Liver (tissue), 9 donors: ENCODE data around the gene KCNQ4. TPM values are rescaled to one million over a fixed set of nuclear protein-coding genes. Genes with fewer than 3 reads are reported as not detected.

Experiments
- DNase-seq: peaks from one replicate; pipeline ENCODE4 v3.0.0-alpha.2; 2017; ENCODE audit warnings: low spot score
- H3K27ac ChIP-seq, 2 donors: one replicate each; pipeline ENCODE4 v1.7.0; 2013; ENCODE audit warnings: inconsistent platforms in 2 of 2, low read length in 2 of 2, control low read depth in 1 of 2, low read depth in 1 of 2, mild to moderate bottlenecking in 1 of 2
- H3K27me3 ChIP-seq, 4 donors: one replicate each; pipeline versions ENCODE4 v1.6.1 to v1.7.0; 2013; ENCODE audit warnings: low read length in 3 of 4, inconsistent platforms in 1 of 4, mild to moderate bottlenecking in 1 of 4, moderate library complexity in 1 of 4; ENCODE audit not compliant: control insufficient read depth in 4 of 4, insufficient read depth in 4 of 4
- H3K36me3 ChIP-seq, 4 donors: one replicate each; pipeline versions ENCODE4 v1.6.1 to v1.7.0; 2013; ENCODE audit warnings: low read length in 3 of 4, mild to moderate bottlenecking in 3 of 4, low read depth in 1 of 4, moderate library complexity in 1 of 4; ENCODE audit not compliant: control insufficient read depth in 4 of 4, insufficient read depth in 3 of 4
- H3K4me1 ChIP-seq, 4 donors: one replicate each; pipeline versions ENCODE4 v1.6.1 to v1.7.0; 2013; ENCODE audit warnings: low read length in 3 of 4, mild to moderate bottlenecking in 3 of 4, moderate library complexity in 1 of 4; ENCODE audit not compliant: control insufficient read depth in 4 of 4, insufficient read depth in 4 of 4
- H3K4me3 ChIP-seq, 3 donors: one replicate each; pipeline versions ENCODE4 v1.6.1 to v1.7.0; 2013; ENCODE audit warnings: low read length in 3 of 3, control low read depth in 1 of 3, low read depth in 1 of 3, mild to moderate bottlenecking in 1 of 3
- H3K9ac ChIP-seq, 2 donors: one replicate each; pipeline ENCODE4 v1.7.0; 2013; ENCODE audit warnings: low read length in 2 of 2, mild to moderate bottlenecking in 2 of 2, moderate library complexity in 2 of 2, control low read depth in 1 of 2, low read depth in 1 of 2
- H3K9me3 ChIP-seq, 4 donors: one replicate each; pipeline versions ENCODE4 v1.6.1 to v1.7.0; 2013; ENCODE audit warnings: low read length in 3 of 4; ENCODE audit not compliant: control insufficient read depth in 4 of 4
- CTCF ChIP-seq: fragments of 150-350 bp; IDR thresholded peaks from 2 replicates; pipeline ENCODE4 v1.5.1; 2017; ENCODE audit warnings: improper control_type of control experiment, low read depth, low read length; ENCODE audit not compliant: missing input control
- EGR1 ChIP-seq, 2 donors: IDR thresholded peaks; 2 replicates each; pipeline ENCODE4 v1.6.1; 2016 to 2018; ENCODE audit warnings: antibody characterized with exemption in 2 of 2, low read depth in 2 of 2
- FOXA1 ChIP-seq: IDR thresholded peaks from 2 replicates; pipeline ENCODE4 v1.6.1; 2016; ENCODE audit warnings: antibody characterized with exemption
- FOXA2 ChIP-seq: IDR thresholded peaks from 2 replicates; pipeline ENCODE4 v1.6.1; 2016; ENCODE audit warnings: antibody characterized with exemption
- GABPA ChIP-seq, 2 donors: IDR thresholded peaks in 1 of 2; conservative IDR thresholded peaks in 1 of 2; 2 replicates each; pipeline ENCODE4 v1.6.1; 2016; ENCODE audit warnings: antibody characterized with exemption in 2 of 2, mild to moderate bottlenecking in 1 of 2, moderate library complexity in 1 of 2
- HNF4G ChIP-seq: IDR thresholded peaks from 2 replicates; pipeline ENCODE4 v1.6.1; 2016; ENCODE audit warnings: antibody characterized with exemption
- JUND ChIP-seq, 2 donors: IDR thresholded peaks; 2 replicates each; pipeline ENCODE4 v1.6.1; 2016; ENCODE audit warnings: antibody characterized with exemption in 2 of 2
- RAD21 ChIP-seq, 2 donors: IDR thresholded peaks; 2 replicates each; pipeline ENCODE4 v1.6.1; 2016; ENCODE audit warnings: antibody characterized with exemption in 2 of 2, mild to moderate bottlenecking in 2 of 2
- REST ChIP-seq: IDR thresholded peaks from 2 replicates; pipeline ENCODE4 v1.6.1; 2016; ENCODE audit warnings: antibody characterized with exemption, mild to moderate bottlenecking
- RXRA ChIP-seq, 2 donors: IDR thresholded peaks; 2 replicates each; pipeline ENCODE4 v1.6.1; 2017 to 2018; ENCODE audit warnings: antibody characterized with exemption in 2 of 2, mild to moderate bottlenecking in 1 of 2
- SP1 ChIP-seq: IDR thresholded peaks from 2 replicates; pipeline ENCODE4 v1.6.1; 2018; ENCODE audit warnings: antibody characterized with exemption, mild to moderate bottlenecking
- TAF1 ChIP-seq: conservative IDR thresholded peaks from 2 replicates; pipeline ENCODE4 v1.6.1; 2016; ENCODE audit warnings: antibody characterized with exemption, mild to moderate bottlenecking
- WGBS: extraction: QIAGEN DNeasy Blood & Tissue Kit; methylation state at CpG from one replicate; pipeline ENCODE4 v1.1.7; 2013; 5-methylcytosine and 5-hydroxymethylcytosine counted together
- polyA plus RNA-seq, 2 donors: library from polyadenylated mRNA; stranded (reverse) in 1 of 2; unstranded in 1 of 2; fragments of 200-250 nt in 1 of 2; fragments of >200 nt in 1 of 2; fragmentation: Nextera tagmentation in 1 of 2; extraction: Ambion mirVana in 1 of 2; gene quantifications; one replicate each; pipeline versions ENCODE4 v1.2.1 to v1.2.3, GENCODE V29; 2013 to 2015
- total RNA-seq, 2 donors: library from RNA; depleted of rRNA; stranded (reverse); fragments of >200 nt; gene quantifications; one replicate each; pipeline ENCODE4 v1.2.3, GENCODE V29; 2014
- donor health status: healthy.
- donor health status: healthy.
- donor health status: healthy.
- donor health status: healthy.
- donor health status: healthy.

The KCNQ4 gene
- total and polyA plus RNA-seq, 4 donors = 0.10 to 2.1 (median 0.27) TPM

- H3K4me1 ChIP-seq = peaks cover 0 to 3% (median 1%) of the 10 kb centered on the region in 4 donors
- TF ChIP-seq TAF1 = no peak
- no peaks in the 10 kb centered on the region for H3K9me3 ChIP-seq
- H3K36me3 ChIP-seq = no peaks in the 10 kb centered on the region
- no peaks in the 10 kb centered on the region for H3K27me3 ChIP-seq
- no peak overlapping the region for H3K4me3 ChIP-seq
- no peak overlapping the region for H3K9ac ChIP-seq
- WGBS = 96% methylated on average over 15 of the region's 15 CpGs
- no peak overlapping the region for H3K27ac ChIP-seq
- DNase-seq = no peak
These were observed 55.7 kb downstream of the KCNQ4 start for GRCh38 chr1:40838980-40839942.

GRCh38 chr1:40839943-40840335, 56.4 kb downstream of the KCNQ4 start:
- H3K4me1 ChIP-seq = peaks cover 0 to 3% (median 1%) of the 10 kb centered on the region in 4 donors
- no peak overlapping the region for H3K4me3 ChIP-seq
- H3K9ac ChIP-seq = no peak overlapping the region
- no peak overlapping the region for H3K27ac ChIP-seq
- H3K36me3 ChIP-seq = no peaks in the 10 kb centered on the region
- H3K9me3 ChIP-seq = no peaks in the 10 kb centered on the region
- no peak for DNase-seq
- TF ChIP-seq GABPA (IDR thresholded peaks at IDR 0.05 in 1 of 2, conservative IDR thresholded peaks at IDR 0.05 in 1 of 2) = no peak
- WGBS = 97% methylated on average over 5 of the region's 5 CpGs
- no peaks in the 10 kb centered on the region for H3K27me3 ChIP-seq

- no peak overlapping the region for H3K9ac ChIP-seq
- TF ChIP-seq RAD21 (IDR thresholded peaks at IDR 0.05) = no peak
- no peak for TF ChIP-seq FOXA1
- no peak for TF ChIP-seq RXRA (IDR thresholded peaks at IDR 0.05)
- no peak for TF ChIP-seq SP1
- TF ChIP-seq EGR1 (IDR thresholded peaks at IDR 0.05; ENCODE audit: low read depth in 2 of 2) = no peak
- TF ChIP-seq FOXA2 = no peak
- no peak for TF ChIP-seq JUND (IDR thresholded peaks at IDR 0.05)
- no peak for TF ChIP-seq CTCF
- TF ChIP-seq REST = no peak
- TF ChIP-seq HNF4G = no peak
- WGBS = 64% methylated on average over 6 of the region's 6 CpGs
- no peak for DNase-seq
- no peak overlapping the region for H3K27ac ChIP-seq
- H3K36me3 ChIP-seq = no peaks in the 10 kb centered on the region
- H3K4me1 ChIP-seq = peaks cover 0 to 3% (median 1%) of the 10 kb centered on the region in 4 donors
- no peaks in the 10 kb centered on the region for H3K27me3 ChIP-seq
- H3K9me3 ChIP-seq = no peaks in the 10 kb centered on the region
- no peak overlapping the region for H3K4me3 ChIP-seq
These were observed 57.1 kb downstream of the KCNQ4 start for GRCh38 chr1:40840526-40841323.
